Hepatocyte (in vitro differentiated cells): ENCODE data around the gene IGDCC3.

Source experiments
- CTCF ChIP-seq: fragments of 200-600 bp; sonication (generic); IDR thresholded peaks from 2 replicates; pipeline ENCODE4 v1.5.1; 2016; ENCODE audit warnings: antibody characterized with exemption, mild to moderate bottlenecking; ENCODE audit not compliant: poor library complexity
- EZH2 ChIP-seq: fragments of 200-600 bp; sonication (generic); IDR thresholded peaks from 2 replicates; pipeline ENCODE4 v1.6.1; 2016; ENCODE audit warnings: antibody characterized with exemption, mild to moderate bottlenecking, borderline replicate concordance

- no peak for TF ChIP-seq CTCF
- TF ChIP-seq EZH2, result no peak
Measured at GRCh38 chr15:65326117-65326526, 51.7 kb downstream of the IGDCC3 start.
